Measurements from ENCODE around the gene TNXB. TPM values are rescaled to one million over a fixed set of nuclear protein-coding genes. Genes with fewer than 3 reads are reported as not detected.
A peak's percentile ranks its signal among the peaks of the same experiment; 100 is the strongest.

Gene TNXB
- total and polyA plus RNA-seq, 9 of the 15 experiments (the other 6 are each of a cell fraction or from before 2014, with no cell fraction given) = 0.14 to 28.1 (median 12.4) TPM

GRCh38 chr6:32127717-32128592 lies 18.8 kb upstream of the TNXB start, which contains the start of gene ATF6B (continued):
- TF ChIP-seq, protein P1, sequence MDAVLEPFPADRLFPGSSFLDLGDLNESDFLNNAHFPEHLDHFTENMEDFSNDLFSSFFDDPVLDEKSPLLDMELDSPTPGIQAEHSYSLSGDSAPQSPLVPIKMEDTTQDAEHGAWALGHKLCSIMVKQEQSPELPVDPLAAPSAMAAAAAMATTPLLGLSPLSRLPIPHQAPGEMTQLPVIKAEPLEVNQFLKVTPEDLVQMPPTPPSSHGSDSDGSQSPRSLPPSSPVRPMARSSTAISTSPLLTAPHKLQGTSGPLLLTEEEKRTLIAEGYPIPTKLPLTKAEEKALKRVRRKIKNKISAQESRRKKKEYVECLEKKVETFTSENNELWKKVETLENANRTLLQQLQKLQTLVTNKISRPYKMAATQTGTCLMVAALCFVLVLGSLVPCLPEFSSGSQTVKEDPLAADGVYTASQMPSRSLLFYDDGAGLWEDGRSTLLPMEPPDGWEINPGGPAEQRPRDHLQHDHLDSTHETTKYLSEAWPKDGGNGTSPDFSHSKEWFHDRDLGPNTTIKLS (IDR thresholded peaks at IDR 0.05; ENCODE audit: borderline replicate concordance, low read depth) = no peak
- no peak for TF ChIP-seq STAG1 (CRISPR knock-in tag; IDR thresholded peaks at IDR 0.05; ENCODE audit: borderline replicate concordance)
- TF ChIP-seq POLR3A (IDR thresholded peaks at IDR 0.05; ENCODE audit: borderline replicate concordance, extremely low read depth, insufficient read depth, insufficient read length) = no peak
- 0 out of 2 replicates have a peak, but pooled peaks have one; percentile 23 for TF ChIP-seq ZKSCAN1 (IDR thresholded peaks at IDR 0.05; ENCODE audit: low read depth, low read length)
- TF ChIP-seq, protein P2, sequence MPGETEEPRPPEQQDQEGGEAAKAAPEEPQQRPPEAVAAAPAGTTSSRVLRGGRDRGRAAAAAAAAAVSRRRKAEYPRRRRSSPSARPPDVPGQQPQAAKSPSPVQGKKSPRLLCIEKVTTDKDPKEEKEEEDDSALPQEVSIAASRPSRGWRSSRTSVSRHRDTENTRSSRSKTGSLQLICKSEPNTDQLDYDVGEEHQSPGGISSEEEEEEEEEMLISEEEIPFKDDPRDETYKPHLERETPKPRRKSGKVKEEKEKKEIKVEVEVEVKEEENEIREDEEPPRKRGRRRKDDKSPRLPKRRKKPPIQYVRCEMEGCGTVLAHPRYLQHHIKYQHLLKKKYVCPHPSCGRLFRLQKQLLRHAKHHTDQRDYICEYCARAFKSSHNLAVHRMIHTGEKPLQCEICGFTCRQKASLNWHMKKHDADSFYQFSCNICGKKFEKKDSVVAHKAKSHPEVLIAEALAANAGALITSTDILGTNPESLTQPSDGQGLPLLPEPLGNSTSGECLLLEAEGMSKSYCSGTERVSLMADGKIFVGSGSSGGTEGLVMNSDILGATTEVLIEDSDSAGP (CRISPR knock-in tag; IDR thresholded peaks at IDR 0.05) = no peak
- TF ChIP-seq MAFG (tag; conservative IDR thresholded peaks at IDR 0.05) = peak; percentile 74
- TF ChIP-seq POLR2A (conservative IDR thresholded peaks at IDR 0.05) = peak; percentile 85
- no peak for TF ChIP-seq ARID4B (CRISPR knock-in tag; IDR thresholded peaks at IDR 0.05)
- no peak for TF ChIP-seq ZNF77 (CRISPR knock-in tag; IDR thresholded peaks at IDR 0.05)
- TF ChIP-seq SMAD1 (IDR thresholded peaks at IDR 0.05; ENCODE audit: low read depth, low read length, partially characterized antibody) = no peak
- TF ChIP-seq, protein P3, sequence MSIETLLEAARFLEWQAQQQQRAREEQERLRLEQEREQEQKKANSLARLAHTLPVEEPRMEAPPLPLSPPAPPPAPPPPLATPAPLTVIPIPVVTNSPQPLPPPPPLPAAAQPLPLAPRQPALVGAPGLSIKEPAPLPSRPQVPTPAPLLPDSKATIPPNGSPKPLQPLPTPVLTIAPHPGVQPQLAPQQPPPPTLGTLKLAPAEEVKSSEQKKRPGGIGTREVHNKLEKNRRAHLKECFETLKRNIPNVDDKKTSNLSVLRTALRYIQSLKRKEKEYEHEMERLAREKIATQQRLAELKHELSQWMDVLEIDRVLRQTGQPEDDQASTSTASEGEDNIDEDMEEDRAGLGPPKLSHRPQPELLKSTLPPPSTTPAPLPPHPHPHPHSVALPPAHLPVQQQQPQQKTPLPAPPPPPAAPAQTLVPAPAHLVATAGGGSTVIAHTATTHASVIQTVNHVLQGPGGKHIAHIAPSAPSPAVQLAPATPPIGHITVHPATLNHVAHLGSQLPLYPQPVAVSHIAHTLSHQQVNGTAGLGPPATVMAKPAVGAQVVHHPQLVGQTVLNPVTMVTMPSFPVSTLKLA (conservative IDR thresholded peaks at IDR 0.05) = peak; percentile 90
- TF ChIP-seq MTA1 (IDR thresholded peaks at IDR 0.05; ENCODE audit: borderline replicate concordance) = peak; percentile 31; the same call in 1 of the 2 replicates
- peak; percentile 97 for TF ChIP-seq ELF1 (tag; IDR thresholded peaks at IDR 0.05)
- TF ChIP-seq KDM1A (IDR thresholded peaks at IDR 0.05) = no peak
- no peak for TF ChIP-seq SFPQ (IDR thresholded peaks at IDR 0.05; ENCODE audit: low read depth, low read length)

Data from K562 (cell line).